ENCODE results near the gene APEH.

DNA sequence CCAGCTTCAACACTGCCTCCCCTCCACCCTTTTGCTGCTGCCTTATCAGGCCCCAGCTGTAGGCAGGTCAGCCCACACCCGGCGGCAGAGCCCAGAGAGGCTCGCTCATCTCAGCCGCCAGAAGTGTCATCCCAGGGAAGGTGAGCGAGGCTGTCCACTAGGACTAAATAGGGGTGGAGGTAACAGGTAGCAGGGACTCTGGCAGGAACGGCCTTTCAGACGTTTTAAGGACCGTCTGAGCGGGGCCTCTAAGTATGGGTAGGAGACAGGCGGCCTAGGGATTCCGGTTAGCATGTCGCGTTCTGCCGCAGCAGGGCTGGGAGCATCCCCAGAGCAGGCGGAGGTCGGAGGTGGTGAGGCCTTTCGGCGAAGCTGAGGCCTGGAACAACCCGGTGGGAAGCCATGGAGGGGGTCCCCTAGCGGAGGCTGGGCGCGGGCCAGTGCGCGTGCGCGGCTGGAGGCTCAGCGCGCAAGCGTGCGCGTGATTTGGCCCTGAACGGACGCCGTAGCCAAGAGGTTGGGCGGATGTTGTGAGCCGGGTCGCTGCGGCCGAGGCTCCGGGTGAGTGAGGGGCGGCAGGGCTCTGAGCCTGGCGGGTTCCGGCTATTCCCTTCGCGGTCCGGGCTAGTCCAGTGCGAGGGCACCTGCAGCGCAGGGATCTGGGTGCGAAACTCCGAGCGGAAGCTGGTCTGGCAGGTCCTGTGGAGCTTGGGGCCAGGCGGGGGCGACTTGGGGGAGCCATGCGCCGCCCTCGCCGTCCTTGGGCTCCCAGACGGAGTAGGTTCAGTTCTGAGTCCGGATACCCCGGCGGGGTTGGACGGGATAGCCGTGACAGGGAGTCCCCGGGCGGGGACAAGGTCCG is 15.1 kb downstream of the APEH start, which contains the start of the genes MST1 and RNF123:
- TF ChIP-seq CTCF (conservative IDR thresholded peaks at IDR 0.05 in 1 of 2, IDR thresholded peaks at IDR 0.05 in 1 of 2; ENCODE audit: low read depth in 1 of 2, low read length in 2 of 2) (peak; percentile 30 to 46), EZH2 (IDR thresholded peaks at IDR 0.05; ENCODE audit: low read length, missing control alignments) (no peak)

All from fibroblast of lung (primary cell).